ENCODE data around the gene EFR3B. TPM values are rescaled to one million over a fixed set of nuclear protein-coding genes. Genes with fewer than 3 reads are reported as not detected.

The EFR3B gene
- total RNA-seq, 1 donor from 2014 or later: 9.0 TPM

- intact Hi-C loops (cut with DNase I): no loop called here
- TF ChIP-seq CTCF (IDR thresholded peaks at IDR 0.05): no peak
- ATAC-seq: no peak
- no peak overlapping the region for H3K4me3 ChIP-seq
- H3K27me3 ChIP-seq (ENCODE audit: low read depth): no peaks in the 10 kb centered on the region
- H3K27ac ChIP-seq: no peak overlapping the region
- no peaks in the 10 kb centered on the region for H3K9me3 ChIP-seq
- no peaks in the 10 kb centered on the region for H3K36me3 ChIP-seq
- H3K4me1 ChIP-seq: no peaks in the 10 kb centered on the region
- DNase-seq: no peak
Measured at GRCh38 chr2:25018681-25019080, 23.2 kb upstream of the EFR3B start.

GRCh38 chr2:25021791-25022362 is 20.0 kb upstream of the EFR3B start:
- ATAC-seq (no peak), DNase-seq (no peak)
- Histone ChIP-seq H3K9me3 (no peaks in the 10 kb centered on the region), H3K4me1 (no peaks in the 10 kb centered on the region), H3K36me3 (no peaks in the 10 kb centered on the region), H3K27ac (no peak overlapping the region), H3K4me3 (no peak overlapping the region), H3K27me3 (ENCODE audit: low read depth) (no peaks in the 10 kb centered on the region)
- no peak for TF ChIP-seq CTCF (IDR thresholded peaks at IDR 0.05)
- intact Hi-C loops (cut with DNase I): no loop called here

- no peak overlapping the region for H3K27ac ChIP-seq
- DNase-seq (no peak), ATAC-seq (no peak)
- no peaks in the 10 kb centered on the region for H3K9me3 ChIP-seq
- intact Hi-C loops (cut with DNase I): no loop called here
- H3K36me3 ChIP-seq: no peaks in the 10 kb centered on the region
- H3K4me1 ChIP-seq: no peaks in the 10 kb centered on the region
- no peak for TF ChIP-seq CTCF (IDR thresholded peaks at IDR 0.05)
- no peak overlapping the region for H3K4me3 ChIP-seq
- no peaks in the 10 kb centered on the region for H3K27me3 ChIP-seq (ENCODE audit: low read depth)
Measured at GRCh38 chr2:25023333-25023732, 18.5 kb upstream of the EFR3B start.

GRCh38 chr2:25025229-25026007 is 16.5 kb upstream of the EFR3B start:
- Histone ChIP-seq H3K4me3 (no peak overlapping the region), H3K27me3 (ENCODE audit: low read depth) (no peaks in the 10 kb centered on the region), H3K36me3 (no peaks in the 10 kb centered on the region), H3K27ac (no peak overlapping the region), H3K9me3 (no peaks in the 10 kb centered on the region), H3K4me1 (no peaks in the 10 kb centered on the region)
- intact Hi-C loops (cut with DNase I): no loop called here
- DNase-seq (no peak), ATAC-seq (no peak)
- no peak for TF ChIP-seq CTCF (IDR thresholded peaks at IDR 0.05)

- Histone ChIP-seq H3K4me3 (no peak overlapping the region), H3K4me1 (no peaks in the 10 kb centered on the region), H3K27me3 (ENCODE audit: low read depth) (no peaks in the 10 kb centered on the region), H3K9me3 (no peaks in the 10 kb centered on the region), H3K27ac (no peak overlapping the region), H3K36me3 (no peaks in the 10 kb centered on the region)
- DNase-seq (no peak), ATAC-seq (no peak)
- TF ChIP-seq CTCF (IDR thresholded peaks at IDR 0.05): no peak
- intact Hi-C loops (cut with DNase I): no loop called here
Measured at GRCh38 chr2:25026008-25026530, 15.8 kb upstream of the EFR3B start.
